ENCODE results near the gene CD81. TPM values are rescaled to one million over a fixed set of nuclear protein-coding genes. Genes with fewer than 3 reads are reported as not detected.

CD81 gene
- total RNA-seq, 1 experiment from 2014 or later = 237 TPM

DNA sequence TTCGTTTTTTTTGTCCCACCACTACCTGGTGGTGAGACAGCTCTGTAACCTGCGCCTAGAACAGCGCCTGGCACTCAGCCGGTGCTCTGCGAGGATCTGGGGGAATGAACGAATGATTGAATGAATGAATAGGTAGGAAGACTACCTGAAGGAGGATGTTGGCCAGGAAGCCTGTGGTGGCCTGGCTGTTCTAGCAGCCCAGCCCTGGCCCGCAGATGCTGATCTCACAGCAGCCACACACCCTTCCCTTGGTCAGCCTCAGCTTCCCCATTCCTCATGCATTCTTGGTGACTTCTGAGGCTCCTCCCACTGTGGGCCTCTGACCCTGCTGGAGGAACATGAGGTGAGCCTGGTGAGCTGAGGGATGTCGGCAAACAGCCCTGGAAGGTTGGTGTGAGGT is 63.5 kb downstream of the CD81 start (continued):
- TF ChIP-seq JAZF1 (CRISPR knock-in tag; IDR thresholded peaks at IDR 0.05) = no peak
- no peak for TF ChIP-seq ETV6 (CRISPR knock-in tag; IDR thresholded peaks at IDR 0.05)
- TF ChIP-seq ZNF423 (CRISPR knock-in tag; IDR thresholded peaks at IDR 0.05) = no peak
- no peak for TF ChIP-seq SMAD4 (CRISPR knock-in tag; IDR thresholded peaks at IDR 0.05)

- ATAC-seq (no peak), DNase-seq (ENCODE audit: low spot score) (no peak)
- TF ChIP-seq, protein P1, sequence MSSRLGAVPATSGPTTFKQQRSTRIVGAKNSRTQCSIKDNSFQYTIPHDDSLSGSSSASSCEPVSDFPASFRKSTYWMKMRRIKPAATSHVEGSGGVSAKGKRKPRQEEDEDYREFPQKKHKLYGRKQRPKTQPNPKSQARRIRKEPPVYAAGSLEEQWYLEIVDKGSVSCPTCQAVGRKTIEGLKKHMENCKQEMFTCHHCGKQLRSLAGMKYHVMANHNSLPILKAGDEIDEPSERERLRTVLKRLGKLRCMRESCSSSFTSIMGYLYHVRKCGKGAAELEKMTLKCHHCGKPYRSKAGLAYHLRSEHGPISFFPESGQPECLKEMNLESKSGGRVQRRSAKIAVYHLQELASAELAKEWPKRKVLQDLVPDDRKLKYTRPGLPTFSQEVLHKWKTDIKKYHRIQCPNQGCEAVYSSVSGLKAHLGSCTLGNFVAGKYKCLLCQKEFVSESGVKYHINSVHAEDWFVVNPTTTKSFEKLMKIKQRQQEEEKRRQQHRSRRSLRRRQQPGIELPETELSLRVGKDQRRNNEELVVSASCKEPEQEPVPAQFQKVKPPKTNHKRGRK (CRISPR knock-in tag; IDR thresholded peaks at IDR 0.05; ENCODE audit: borderline replicate concordance) = no peak
- no peak for TF ChIP-seq MXD4 (CRISPR knock-in tag; IDR thresholded peaks at IDR 0.05; ENCODE audit: borderline replicate concordance)
- no peak for TF ChIP-seq ZMAT4 (CRISPR knock-in tag; IDR thresholded peaks at IDR 0.05)
- TF ChIP-seq IRF2 (CRISPR knock-in tag; IDR thresholded peaks at IDR 0.05; ENCODE audit: borderline replicate concordance, low read depth) = no peak
- TF ChIP-seq ZNF219 (CRISPR knock-in tag; IDR thresholded peaks at IDR 0.05; ENCODE audit: borderline replicate concordance) = no peak
- no peak for TF ChIP-seq GABPB1 (CRISPR knock-in tag; IDR thresholded peaks at IDR 0.05)
- TF ChIP-seq FOXK1 (CRISPR knock-in tag; IDR thresholded peaks at IDR 0.05) = no peak
- TF ChIP-seq PRRX2 (CRISPR knock-in tag; IDR thresholded peaks at IDR 0.05) = no peak
- ChIA-PET POLR2A (no interaction called here), CTCF (no interaction called here)
- Mint-ChIP-seq H3K4me3 (no peak overlapping the region), H3K4me1 (peaks cover 3% of the 10 kb centered on the region), H3K27ac (no peak overlapping the region), H3K36me3 (no peaks in the 10 kb centered on the region), H3K9me3 (peaks cover 5% of the 10 kb centered on the region), H3K27me3 (ENCODE audit: low read depth) (peaks cover 77% of the 10 kb centered on the region)
Measured at GRCh38 chr11:2441171-2441570, 64.1 kb downstream of the CD81 start.

GRCh38 chr11:2442589-2442988 is 65.5 kb downstream of the CD81 start:
- TF ChIP-seq ZMAT4 (CRISPR knock-in tag; IDR thresholded peaks at IDR 0.05) (no peak), KAT7 (CRISPR knock-in tag; IDR thresholded peaks at IDR 0.05; ENCODE audit: borderline replicate concordance) (no peak), RELA (CRISPR knock-in tag; IDR thresholded peaks at IDR 0.05; ENCODE audit: borderline replicate concordance) (no peak), CDX4 (CRISPR knock-in tag; IDR thresholded peaks at IDR 0.05; ENCODE audit: borderline replicate concordance) (no peak), TCF7 (CRISPR knock-in tag; IDR thresholded peaks at IDR 0.05; ENCODE audit: low read depth) (no peak), FOXK1 (CRISPR knock-in tag; IDR thresholded peaks at IDR 0.05) (no peak), NFYB (CRISPR knock-in tag; conservative IDR thresholded peaks at IDR 0.05; ENCODE audit: low read depth) (no peak), NR1H2 (CRISPR knock-in tag; IDR thresholded peaks at IDR 0.05) (no peak), JUN (CRISPR knock-in tag; IDR thresholded peaks at IDR 0.05) (no peak)
- TF ChIP-seq, protein P2, sequence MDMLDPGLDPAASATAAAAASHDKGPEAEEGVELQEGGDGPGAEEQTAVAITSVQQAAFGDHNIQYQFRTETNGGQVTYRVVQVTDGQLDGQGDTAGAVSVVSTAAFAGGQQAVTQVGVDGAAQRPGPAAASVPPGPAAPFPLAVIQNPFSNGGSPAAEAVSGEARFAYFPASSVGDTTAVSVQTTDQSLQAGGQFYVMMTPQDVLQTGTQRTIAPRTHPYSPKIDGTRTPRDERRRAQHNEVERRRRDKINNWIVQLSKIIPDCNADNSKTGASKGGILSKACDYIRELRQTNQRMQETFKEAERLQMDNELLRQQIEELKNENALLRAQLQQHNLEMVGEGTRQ (CRISPR knock-in tag; IDR thresholded peaks at IDR 0.05) = no peak
- TF ChIP-seq, protein P3, sequence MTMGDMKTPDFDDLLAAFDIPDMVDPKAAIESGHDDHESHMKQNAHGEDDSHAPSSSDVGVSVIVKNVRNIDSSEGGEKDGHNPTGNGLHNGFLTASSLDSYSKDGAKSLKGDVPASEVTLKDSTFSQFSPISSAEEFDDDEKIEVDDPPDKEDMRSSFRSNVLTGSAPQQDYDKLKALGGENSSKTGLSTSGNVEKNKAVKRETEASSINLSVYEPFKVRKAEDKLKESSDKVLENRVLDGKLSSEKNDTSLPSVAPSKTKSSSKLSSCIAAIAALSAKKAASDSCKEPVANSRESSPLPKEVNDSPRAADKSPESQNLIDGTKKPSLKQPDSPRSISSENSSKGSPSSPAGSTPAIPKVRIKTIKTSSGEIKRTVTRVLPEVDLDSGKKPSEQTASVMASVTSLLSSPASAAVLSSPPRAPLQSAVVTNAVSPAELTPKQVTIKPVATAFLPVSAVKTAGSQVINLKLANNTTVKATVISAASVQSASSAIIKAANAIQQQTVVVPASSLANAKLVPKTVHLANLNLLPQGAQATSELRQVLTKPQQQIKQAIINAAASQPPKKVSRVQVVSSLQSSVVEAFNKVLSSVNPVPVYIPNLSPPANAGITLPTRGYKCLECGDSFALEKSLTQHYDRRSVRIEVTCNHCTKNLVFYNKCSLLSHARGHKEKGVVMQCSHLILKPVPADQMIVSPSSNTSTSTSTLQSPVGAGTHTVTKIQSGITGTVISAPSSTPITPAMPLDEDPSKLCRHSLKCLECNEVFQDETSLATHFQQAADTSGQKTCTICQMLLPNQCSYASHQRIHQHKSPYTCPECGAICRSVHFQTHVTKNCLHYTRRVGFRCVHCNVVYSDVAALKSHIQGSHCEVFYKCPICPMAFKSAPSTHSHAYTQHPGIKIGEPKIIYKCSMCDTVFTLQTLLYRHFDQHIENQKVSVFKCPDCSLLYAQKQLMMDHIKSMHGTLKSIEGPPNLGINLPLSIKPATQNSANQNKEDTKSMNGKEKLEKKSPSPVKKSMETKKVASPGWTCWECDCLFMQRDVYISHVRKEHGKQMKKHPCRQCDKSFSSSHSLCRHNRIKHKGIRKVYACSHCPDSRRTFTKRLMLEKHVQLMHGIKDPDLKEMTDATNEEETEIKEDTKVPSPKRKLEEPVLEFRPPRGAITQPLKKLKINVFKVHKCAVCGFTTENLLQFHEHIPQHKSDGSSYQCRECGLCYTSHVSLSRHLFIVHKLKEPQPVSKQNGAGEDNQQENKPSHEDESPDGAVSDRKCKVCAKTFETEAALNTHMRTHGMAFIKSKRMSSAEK (CRISPR knock-in tag; IDR thresholded peaks at IDR 0.05; ENCODE audit: borderline replicate concordance) = no peak
- CTCF ChIA-PET = interaction anchor here (1.4 kb wide), 1 partner anchor 449 kb away, joined by 3 read pairs; no protein-coding TSS in a partner anchor

More at GRCh38 chr11:2442589-2442988, 65.5 kb downstream of the CD81 start:
- no peak overlapping the region for H3K4me3 Mint-ChIP-seq
- peaks cover 86% of the 10 kb centered on the region for H3K27me3 Mint-ChIP-seq (ENCODE audit: low read depth)
- POLR2A ChIA-PET = no interaction called here
- ATAC-seq (no peak), DNase-seq (ENCODE audit: low spot score) (no peak)
- no peak overlapping the region for H3K27ac Mint-ChIP-seq
- no peaks in the 10 kb centered on the region for H3K36me3 Mint-ChIP-seq
- H3K4me1 Mint-ChIP-seq = peaks cover 3% of the 10 kb centered on the region
- H3K9me3 Mint-ChIP-seq = peaks cover 5% of the 10 kb centered on the region

Measured in WTC11 (cell line).